NCI-H1417 treated with DMSO at 0.1 percent for 48 hours (cell line): ENCODE measurements around the gene SCML1.

ENCODE experiments used
- DNase-seq: peaks from one replicate; lab custom pipeline; 2025; lab: John Stamatoyannopoulos, UW

The SCML1 gene

DNA sequence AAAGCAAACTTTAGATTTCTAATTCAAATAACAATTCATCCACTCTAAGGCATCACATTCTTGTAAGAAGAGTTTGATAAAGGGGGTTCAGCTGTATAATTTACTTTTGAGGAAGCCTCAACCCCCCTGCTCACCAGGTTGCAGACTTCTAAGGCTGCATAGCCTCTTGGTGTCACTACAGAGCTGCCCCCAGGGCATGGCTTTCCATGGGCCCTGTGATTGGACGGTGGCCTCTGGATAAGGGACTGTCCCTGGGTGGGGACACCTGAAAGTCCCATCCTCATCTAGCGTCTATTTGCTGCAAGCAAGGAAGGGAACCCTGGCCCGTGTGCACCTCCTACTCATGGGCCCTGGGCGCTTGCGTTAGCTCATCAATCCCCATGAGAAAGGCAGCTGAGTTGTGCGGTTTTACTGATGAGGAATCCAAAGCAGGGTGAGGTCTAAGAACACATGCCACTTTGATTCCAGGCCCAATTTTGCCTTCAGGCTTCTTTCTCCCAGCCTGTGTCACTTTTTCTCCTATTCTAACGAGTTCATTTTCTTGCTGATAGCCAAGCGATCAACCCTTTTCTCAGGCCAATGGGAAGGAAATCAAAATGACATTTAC lies 51.8 kb downstream of the SCML1 start:
- DNase-seq: no peak

DNA sequence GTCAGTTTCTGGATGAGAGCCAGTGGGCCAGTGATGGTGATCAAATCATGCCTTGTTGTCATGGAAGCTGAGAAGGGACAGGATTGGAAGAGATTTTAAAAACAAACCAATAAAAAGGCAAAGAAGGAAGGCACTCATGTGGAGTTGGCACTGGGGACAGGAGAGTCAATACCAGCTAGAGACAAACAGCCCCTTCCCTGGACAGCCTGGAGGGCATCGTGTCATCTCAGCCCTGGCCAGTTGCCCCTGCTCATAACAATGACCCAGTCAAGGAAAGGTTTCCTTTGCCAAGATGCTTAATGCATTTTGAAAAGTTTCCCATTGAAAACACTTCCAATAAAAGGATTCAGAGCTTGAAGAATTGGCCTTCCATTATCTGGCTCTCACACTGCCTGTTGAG lies 55.5 kb downstream of the SCML1 start:
- DNase-seq: no peak

- DNase-seq: no peak
Observed at GRCh38 chrX:17798921-17799320, 61.6 kb downstream of the SCML1 start.

- DNase-seq: no peak
Observed at GRCh38 chrX:17801431-17801830, 64.1 kb downstream of the SCML1 start.

DNA sequence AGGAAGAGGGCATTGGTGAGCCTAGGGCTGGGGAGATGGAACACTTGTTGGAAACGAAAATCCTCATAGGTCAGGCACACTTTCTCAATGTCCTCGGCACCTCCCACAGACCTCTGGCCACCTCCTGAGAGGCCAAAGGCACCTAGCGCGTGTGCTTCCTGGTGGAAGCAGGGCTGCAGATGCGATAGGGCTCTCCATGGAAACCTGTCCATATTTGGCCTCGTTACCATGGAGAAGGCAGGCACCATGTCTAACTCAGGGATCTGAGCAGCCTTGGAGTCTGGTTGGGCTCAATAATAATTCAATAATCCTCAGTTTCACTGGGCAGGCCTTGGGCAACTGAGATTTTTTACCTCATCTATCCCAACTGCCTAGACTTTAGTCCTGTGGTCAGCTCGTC lies 65.5 kb downstream of the SCML1 start:
- no peak for DNase-seq

DNA sequence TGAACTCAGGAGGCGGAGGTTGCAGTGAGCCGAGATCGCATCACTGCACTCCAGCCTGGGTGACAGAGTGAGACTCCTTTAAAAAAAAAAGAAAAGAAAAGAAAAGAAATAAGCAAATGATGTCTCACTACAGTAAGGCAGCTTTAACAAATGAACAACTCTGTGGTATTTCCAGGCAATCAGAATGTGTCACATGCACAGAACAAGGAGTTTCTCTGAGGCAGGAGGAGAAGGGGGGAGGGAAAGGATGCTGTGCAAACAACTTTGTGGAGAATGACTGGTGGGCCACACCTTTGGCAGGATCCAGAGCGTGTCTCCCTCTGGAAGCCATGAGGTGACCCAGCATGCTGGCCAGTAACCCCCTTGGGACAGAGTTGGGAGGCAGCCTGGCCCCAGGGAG lies 66.2 kb downstream of the SCML1 start:
- no peak for DNase-seq
